Activated gamma-delta T cell treated with anti-CD3 and anti-CD28 coated beads, Interleukin-2, amount 50 U/mL, for 16 hours (primary cell): ENCODE data around the gene PPP2R5A.
"Not testable (repeated sequence)": the region's sequence is repeated elsewhere in the genome, so short reads cannot be mapped to it uniquely, and the experiment has no call there.

ENCODE experiments used
- DNase-seq: peaks from one replicate; pipeline ENCODE4 v3.0.0-alpha.2; 2020; ENCODE audit warnings: low read depth

Gene PPP2R5A

DNA sequence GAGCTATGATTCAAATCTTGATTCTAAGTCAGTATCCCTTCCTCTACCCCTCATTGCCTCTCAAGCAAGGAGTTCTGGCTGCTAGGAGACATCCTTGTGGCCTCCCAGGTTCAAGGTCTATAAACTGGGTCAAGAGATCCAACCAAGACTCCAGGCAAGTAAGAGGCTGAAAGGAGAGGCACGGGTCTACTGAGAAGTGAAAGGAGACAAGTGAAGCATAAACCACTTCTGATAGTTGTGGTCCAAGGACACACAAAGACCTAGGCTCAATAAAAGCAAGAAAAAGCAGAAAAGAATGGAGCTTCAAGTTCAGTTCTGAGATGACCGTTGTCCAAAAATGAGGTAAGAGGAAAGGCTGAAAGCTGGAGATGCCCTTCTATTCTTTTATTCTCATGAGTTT lies 17.8 kb upstream of the PPP2R5A start:
- DNase-seq, result no peak

DNA sequence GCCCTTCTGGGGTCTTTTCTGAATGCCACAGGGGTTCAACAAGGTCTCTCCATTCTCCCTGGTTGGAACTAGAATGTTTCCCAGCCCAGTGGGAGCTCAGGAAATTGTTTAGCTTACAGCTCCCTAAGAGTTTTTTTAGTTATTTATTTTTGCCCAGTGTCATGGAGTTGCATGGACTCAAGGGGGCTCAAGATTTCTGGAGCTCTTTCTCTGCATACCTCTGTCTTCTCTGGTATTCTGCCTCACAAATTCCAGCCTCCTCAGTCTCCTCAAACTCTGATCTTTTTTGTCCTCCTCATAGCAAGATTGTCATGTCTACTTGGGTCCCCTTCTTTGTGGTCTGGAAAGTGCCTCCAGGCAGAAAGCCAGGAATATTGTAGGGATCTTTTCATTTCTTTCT lies 15.9 kb upstream of the PPP2R5A start:
- no peak for DNase-seq

GRCh38 chr1:212270564-212270963 lies 14.6 kb upstream of the PPP2R5A start:
- DNase-seq, result no peak

- no peak for DNase-seq
These were observed 14.0 kb upstream of the PPP2R5A start for GRCh38 chr1:212271234-212271633.

- no peak for DNase-seq
These were observed 13.3 kb upstream of the PPP2R5A start for GRCh38 chr1:212271823-212272485.

- no peak for DNase-seq
These were observed 3.6 kb upstream of the PPP2R5A start for GRCh38 chr1:212281590-212281989.

DNA sequence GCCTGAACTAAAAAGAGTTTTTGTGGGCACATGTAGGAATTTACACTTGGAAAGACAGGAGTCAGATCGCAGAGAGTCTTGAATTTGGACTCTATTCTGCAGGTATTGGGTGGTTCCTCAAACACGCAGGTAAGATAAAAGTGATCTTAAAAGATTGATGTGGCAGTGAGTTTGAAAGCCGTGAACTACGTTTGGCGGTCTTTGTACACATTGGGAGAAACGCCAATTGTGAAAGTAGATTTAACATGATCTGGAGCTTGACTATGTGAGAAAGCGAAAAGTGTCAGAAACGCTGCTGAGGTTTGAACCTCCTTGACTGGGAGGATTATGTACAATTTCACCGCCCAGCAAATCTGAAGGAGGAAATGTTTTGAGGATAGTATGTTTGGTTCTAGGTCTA lies 1.5 kb upstream of the PPP2R5A start:
- DNase-seq, result no peak

DNA sequence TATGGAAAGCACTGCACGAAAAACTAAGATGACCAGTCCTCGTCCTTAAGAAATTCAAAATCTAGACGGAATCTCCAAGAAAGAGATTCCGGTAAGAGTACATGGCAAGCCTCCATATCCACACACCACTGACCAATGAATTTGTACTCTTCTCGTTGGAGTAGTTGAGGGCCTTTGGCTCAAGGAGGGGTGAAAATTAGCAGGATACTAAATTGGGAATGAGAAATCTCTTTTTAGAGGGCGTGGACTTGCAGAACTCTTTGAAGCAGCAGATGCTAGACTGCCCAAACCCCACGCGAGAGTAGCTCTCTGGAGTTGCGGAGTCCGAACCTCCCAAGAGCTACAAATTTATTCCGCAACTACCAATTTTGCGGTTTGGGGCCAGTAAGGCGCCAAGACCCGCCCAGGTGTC lies 872 bp upstream of the PPP2R5A start:
- DNase-seq, result no peak

GRCh38 chr1:212285685-212286555 lies 710 bp downstream of the PPP2R5A start:
- DNase-seq, result peak; percentile 57

DNA sequence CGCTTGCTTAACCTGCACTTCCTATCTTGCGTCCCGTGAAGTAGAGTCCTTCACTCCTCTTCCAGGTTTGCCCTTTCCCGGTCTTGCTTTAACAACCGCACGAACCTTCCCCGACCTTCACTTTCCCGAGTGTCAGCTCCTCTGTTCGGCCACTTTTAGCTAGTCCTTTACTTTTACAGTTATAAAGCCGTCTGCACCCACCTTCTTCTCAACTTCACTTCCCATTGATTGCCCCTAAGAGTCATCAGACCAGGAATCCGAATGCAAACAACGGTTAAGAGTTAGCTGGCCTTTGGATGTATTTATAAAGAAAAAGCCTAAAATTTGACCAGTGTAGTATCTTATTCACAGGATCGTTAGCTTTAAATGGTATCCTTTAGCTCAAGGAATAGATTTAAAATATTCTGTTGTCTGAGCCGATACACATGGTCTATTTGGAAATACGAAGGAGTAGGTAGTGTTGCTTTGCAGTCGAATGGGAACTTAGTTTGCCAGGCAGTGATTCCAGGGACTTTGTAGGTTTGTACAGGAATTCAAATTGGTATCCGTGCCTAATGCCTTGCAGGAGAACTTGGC lies 1.4 kb downstream of the PPP2R5A start:
- no peak for DNase-seq

DNA sequence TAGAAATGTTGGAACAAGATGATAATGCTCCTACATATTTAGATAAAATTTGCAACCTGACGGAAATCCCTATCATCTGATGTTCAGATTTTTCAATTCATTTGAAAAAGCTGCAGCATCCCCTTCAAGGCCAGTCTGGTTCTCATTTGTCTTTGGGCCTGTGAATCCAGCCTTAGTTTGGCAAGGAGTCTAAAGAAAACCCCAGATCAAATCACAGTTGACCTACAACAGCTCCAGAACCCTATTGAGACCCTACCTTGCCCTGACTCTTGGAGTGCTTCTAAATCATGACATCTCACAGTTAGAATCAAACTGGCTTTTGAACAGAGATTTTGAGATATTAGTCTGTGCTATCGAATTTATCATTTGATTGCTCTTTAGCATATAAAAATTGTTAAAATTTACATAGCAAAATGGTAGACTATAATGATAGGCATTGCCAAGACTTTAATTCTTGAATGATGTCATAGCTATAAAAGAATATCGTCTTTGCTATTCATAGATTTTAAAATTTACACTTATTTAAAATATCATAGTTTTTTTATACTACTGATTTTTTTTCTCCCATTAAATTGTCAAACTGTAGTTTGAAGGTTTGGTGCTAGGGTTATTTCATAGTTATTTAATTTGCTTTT lies 2.2 kb downstream of the PPP2R5A start:
- no peak for DNase-seq

- DNase-seq, result not testable (repeated sequence)
These were observed 2.8 kb downstream of the PPP2R5A start for GRCh38 chr1:212287995-212288394.

GRCh38 chr1:212288615-212289014 lies 3.4 kb downstream of the PPP2R5A start:
- no peak for DNase-seq

GRCh38 chr1:212289262-212290077 lies 4.3 kb downstream of the PPP2R5A start:
- DNase-seq, result no peak

- DNase-seq, result no peak
These were observed 5.4 kb downstream of the PPP2R5A start for GRCh38 chr1:212290608-212291007.

DNA sequence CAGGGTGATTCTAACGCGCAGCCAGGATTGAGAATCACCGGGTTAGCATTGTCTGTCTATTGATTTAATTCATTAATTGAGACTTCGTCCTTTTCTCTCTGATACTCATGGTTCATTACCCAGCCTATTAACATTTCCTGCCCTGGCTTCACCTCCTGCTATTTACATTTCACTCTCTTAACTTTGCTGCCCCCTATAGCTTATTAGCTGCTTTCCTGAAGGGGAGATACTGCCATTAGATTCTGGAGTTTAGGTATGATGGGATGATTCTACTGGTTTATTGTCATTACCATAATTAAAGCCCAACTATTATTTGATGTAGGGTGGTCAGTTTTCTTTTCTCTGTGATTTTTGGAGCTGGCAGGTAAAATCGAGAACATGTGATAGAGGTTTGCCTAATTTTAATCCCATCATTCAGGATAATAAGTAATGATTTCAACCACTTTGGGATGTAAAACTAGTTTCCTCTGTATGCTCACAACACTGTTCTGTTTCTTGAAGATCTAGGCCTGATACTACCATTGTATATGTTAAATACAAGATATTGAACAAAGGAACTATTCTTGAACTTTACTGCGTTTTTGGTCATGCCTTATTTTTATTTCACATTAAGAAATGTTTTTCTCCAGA lies 6.4 kb downstream of the PPP2R5A start:
- DNase-seq, result no peak

GRCh38 chr1:212292250-212293105 lies 7.3 kb downstream of the PPP2R5A start:
- no peak for DNase-seq

- no peak for DNase-seq
These were observed 8.4 kb downstream of the PPP2R5A start for GRCh38 chr1:212293579-212293978.

DNA sequence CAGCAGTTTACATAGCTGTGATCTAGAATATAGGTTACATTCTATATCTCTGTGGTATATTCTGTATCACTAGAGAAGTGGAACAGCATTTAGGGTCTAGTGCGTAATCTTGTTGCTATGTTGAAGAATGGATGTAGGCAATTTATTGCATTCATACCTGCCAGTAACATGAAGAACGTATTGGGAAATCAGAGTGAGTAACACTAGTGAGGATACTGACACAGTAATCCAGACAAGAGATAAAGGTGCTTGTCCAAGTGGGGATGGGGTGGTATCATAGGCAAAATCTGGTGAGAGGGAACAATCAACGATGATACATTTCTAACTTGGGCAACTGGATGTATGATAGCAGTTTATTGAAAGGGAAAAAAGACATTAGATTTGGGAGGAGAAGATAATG lies 9.8 kb downstream of the PPP2R5A start:
- DNase-seq, result no peak

DNA sequence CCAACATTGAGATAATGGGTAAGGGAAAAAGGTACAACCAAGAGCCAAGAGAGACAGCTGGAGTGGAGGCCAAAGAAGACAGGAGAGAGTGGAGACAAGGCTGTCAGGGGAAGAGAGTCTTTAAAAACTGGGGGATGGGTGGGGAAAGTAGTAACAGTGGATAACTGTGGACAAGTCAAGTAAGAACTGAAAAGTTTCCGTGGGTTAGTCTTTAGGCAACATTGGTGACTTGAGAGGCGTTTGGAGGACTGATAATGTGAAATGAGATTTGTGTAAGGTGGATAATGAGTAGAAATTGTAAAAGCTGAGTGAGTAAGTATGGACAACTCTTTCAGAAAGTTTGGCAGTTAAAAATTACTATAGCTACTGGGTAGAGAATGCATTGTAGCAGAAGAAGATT lies 10.4 kb downstream of the PPP2R5A start:
- no peak for DNase-seq
